Heart left ventricle (tissue), 13 donors: ENCODE data around the gene TCTN3.

Experiments used
- POLR2A ChIP-seq, 2 donors: fragments of 450-650 bp; IDR thresholded peaks; one replicate each; pipeline ENCODE4 v1.6.1; 2017; ENCODE audit warnings: antibody characterized with exemption in 2 of 2, mild to moderate bottlenecking in 2 of 2, moderate library complexity in 2 of 2
- TF ChIP-seq, protein P1 (sequence below), 12 donors: fragments of 200-600 bp; sonication (generic) in 4 of 12; IDR thresholded peaks; one replicate each; pipeline versions ENCODE4 v1.5.0 to v1.8.0; 2018 to 2022; ENCODE audit warnings: antibody characterized with exemption in 12 of 12, mild to moderate bottlenecking in 5 of 12
- donor health status: ischemic (EF 13 %, LVEDD 7.1; RV severe dilation, severe dysfunction).
- donor health status: DM: no; HTN: yes; CAD: no.
- donor health status: DM: no; HTN: no; CAD: no.
- donor health status: ischemic (EF 25% LVEDD 6.9; RV normal size, moderate dysfunction).
- donor health status: ischemic (EF 25% LVEDD 5.7; RV mildly dilated, moderate dysfunction).
- donor health status: ischemic (EF 35%, LVEDD 5.7; RV mildly dilated, moderate dysfunction).
- donor health status: nonischemic (EF 11% LVEDD 7.7; RV severe dilation, severe dysfunction).
- donor health status: DM: yes; HTN: yes; CAD: no.
- donor health status: PGD.
- donor health status: ischemic (EF 29% LVEDD 5.4; RV normal size, mild dysfunction).
- donor health status: nonischemic (EF 23%, LVEDD 6.1; RV moderate dilation, normal function).

- TF ChIP-seq, protein P1, sequence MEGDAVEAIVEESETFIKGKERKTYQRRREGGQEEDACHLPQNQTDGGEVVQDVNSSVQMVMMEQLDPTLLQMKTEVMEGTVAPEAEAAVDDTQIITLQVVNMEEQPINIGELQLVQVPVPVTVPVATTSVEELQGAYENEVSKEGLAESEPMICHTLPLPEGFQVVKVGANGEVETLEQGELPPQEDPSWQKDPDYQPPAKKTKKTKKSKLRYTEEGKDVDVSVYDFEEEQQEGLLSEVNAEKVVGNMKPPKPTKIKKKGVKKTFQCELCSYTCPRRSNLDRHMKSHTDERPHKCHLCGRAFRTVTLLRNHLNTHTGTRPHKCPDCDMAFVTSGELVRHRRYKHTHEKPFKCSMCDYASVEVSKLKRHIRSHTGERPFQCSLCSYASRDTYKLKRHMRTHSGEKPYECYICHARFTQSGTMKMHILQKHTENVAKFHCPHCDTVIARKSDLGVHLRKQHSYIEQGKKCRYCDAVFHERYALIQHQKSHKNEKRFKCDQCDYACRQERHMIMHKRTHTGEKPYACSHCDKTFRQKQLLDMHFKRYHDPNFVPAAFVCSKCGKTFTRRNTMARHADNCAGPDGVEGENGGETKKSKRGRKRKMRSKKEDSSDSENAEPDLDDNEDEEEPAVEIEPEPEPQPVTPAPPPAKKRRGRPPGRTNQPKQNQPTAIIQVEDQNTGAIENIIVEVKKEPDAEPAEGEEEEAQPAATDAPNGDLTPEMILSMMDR (IDR thresholded peaks at IDR 0.05): no peak
- TF ChIP-seq POLR2A (IDR thresholded peaks at IDR 0.05): no peak
Observed at GRCh38 chr10:95637140-95637539, 56.6 kb downstream of the TCTN3 start.
